IMR-90 (cell line): ENCODE results near the gene NCOA3. TPM values are rescaled to one million over a fixed set of nuclear protein-coding genes. Genes with fewer than 3 reads are reported as not detected.

ENCODE experiments used
- ATAC-seq: fragments of 200-7000 bp; cut with Tn5 transposase; 2 replicates; pipeline ENCODE4 v1.9.1; 2020; ENCODE audit warnings: low read depth, mild to moderate bottlenecking, moderate library complexity
- BruUV-seq: library from RNA; stranded (reverse); fragments of 400-500 nt; replicated peaks from 2 replicates; lab custom pipeline; 2021; lab: Mats Ljungman, UMichigan
- CTCF ChIA-PET: fragments of 300-600 bp; formaldehyde crosslinking; extraction: SDS; loops from one replicate; lab custom pipeline; 2021; ENCODE audit warnings: antibody characterized with exemption; lab: Yijun Ruan, JAX
- POLR2A ChIA-PET: fragments of 300-600 bp; sonication (Branson Sonifier 250); formaldehyde crosslinking; loops from one replicate; lab custom pipeline; 2022; ENCODE audit warnings: antibody characterized with exemption; ENCODE audit not compliant: unreplicated experiment; lab: Charles Lee
- DNase-seq: peaks from one replicate; pipeline ENCODE4 v3.0.0; 2013
- H2AFZ ChIP-seq: replicated peaks from 2 replicates; pipeline ENCODE3; 2013; ENCODE audit warnings: low read length, mild to moderate bottlenecking; ENCODE audit not compliant: poor library complexity
- H2AK5ac ChIP-seq: 2 replicates; pipeline ENCODE4 v1.6.1; 2013; ENCODE audit warnings: low read depth, low read length, inconsistent platforms
- H2AK9ac ChIP-seq: replicated peaks from 2 replicates; pipeline ENCODE3; 2013; ENCODE audit warnings: mild to moderate bottlenecking, low read depth, low read length, moderate library complexity; ENCODE audit not compliant: poor library complexity
- H2BK120ac ChIP-seq: 2 replicates; pipeline ENCODE4 v1.6.1; 2013; ENCODE audit warnings: low read depth, low read length, inconsistent platforms
- H2BK15ac ChIP-seq: 3 replicates; pipeline ENCODE4 v1.6.1; 2013; ENCODE audit warnings: low read depth, low read length, inconsistent platforms
- H2BK20ac ChIP-seq: 2 replicates; pipeline ENCODE4 v1.6.1; 2013; ENCODE audit warnings: low read depth, mild to moderate bottlenecking, inconsistent platforms, low read length, moderate library complexity
- H2BK5ac ChIP-seq: 2 replicates; pipeline ENCODE4 v1.6.1; 2013; ENCODE audit warnings: mild to moderate bottlenecking, low read depth, low read length, inconsistent platforms; ENCODE audit not compliant: poor library complexity, severe bottlenecking
- H3K14ac ChIP-seq: replicated peaks from 2 replicates; pipeline ENCODE4 v1.6.1; 2013; ENCODE audit warnings: low read depth, low read length, inconsistent platforms
- H3K18ac ChIP-seq: 2 replicates; pipeline ENCODE4 v1.6.1; 2013; ENCODE audit warnings: low read depth, low read length, control low read depth
- H3K23ac ChIP-seq: 2 replicates; pipeline ENCODE4 v1.6.1; 2013; ENCODE audit warnings: low read depth, low read length, inconsistent platforms
- H3K27ac ChIP-seq: 2 replicates; pipeline ENCODE4 v1.5.1; 2013; ENCODE audit warnings: mild to moderate bottlenecking, control low read depth, low read length; ENCODE audit not compliant: insufficient read depth
- H3K27me3 ChIP-seq: 2 replicates; pipeline ENCODE4 v1.6.1; 2013; ENCODE audit warnings: low read length; ENCODE audit not compliant: control insufficient read depth, insufficient read depth
- H3K36me3 ChIP-seq: 2 replicates; pipeline ENCODE4 v1.6.1; 2013; ENCODE audit warnings: low read length, mixed read lengths; ENCODE audit not compliant: control insufficient read depth, insufficient read depth
- H3K4ac ChIP-seq: 2 replicates; pipeline ENCODE4 v1.6.1; 2013; ENCODE audit warnings: low read depth, low read length, inconsistent platforms
- H3K4me1 ChIP-seq: 2 replicates; pipeline ENCODE4 v1.6.1; 2013; ENCODE audit warnings: low read length, mixed read lengths; ENCODE audit not compliant: control insufficient read depth, insufficient read depth
- H3K4me2 ChIP-seq: 2 replicates; pipeline ENCODE4 v1.6.1; 2013; ENCODE audit warnings: low read depth, mild to moderate bottlenecking, control low read depth, low read length, moderate library complexity
- H3K4me3 ChIP-seq: 2 replicates; pipeline ENCODE4 v1.5.1; 2013; ENCODE audit warnings: low read depth, mild to moderate bottlenecking, control low read depth, low read length, moderate library complexity; ENCODE audit not compliant: insufficient read depth
- H3K56ac ChIP-seq: 2 replicates; pipeline ENCODE4 v1.6.1; 2013; ENCODE audit warnings: low read length, inconsistent platforms; ENCODE audit not compliant: insufficient read depth; ENCODE audit errors: extremely low read depth
- H3K79me1 ChIP-seq, 2 experiments: 2 replicates each; pipeline ENCODE4 v1.6.1; 2013; ENCODE audit warnings: low read length in 2 of 2, inconsistent platforms in 1 of 2, low read depth in 1 of 2
- H3K9ac ChIP-seq: 2 replicates; pipeline ENCODE4 v1.6.1; 2013; ENCODE audit warnings: low read depth, low read length, control low read depth
- H3K9me1 ChIP-seq: 2 replicates; pipeline ENCODE4 v1.6.1; 2013; ENCODE audit warnings: low read length, inconsistent platforms; ENCODE audit not compliant: insufficient read depth
- H3K9me3 ChIP-seq: 2 replicates; pipeline ENCODE4 v1.6.1; 2013; ENCODE audit warnings: low read length; ENCODE audit not compliant: control insufficient read depth, insufficient read depth
- H4K20me1 ChIP-seq: 2 replicates; pipeline ENCODE4 v1.6.1; 2013; ENCODE audit warnings: low read length, inconsistent platforms; ENCODE audit not compliant: insufficient read depth
- H4K5ac ChIP-seq: 2 replicates; pipeline ENCODE4 v1.6.1; 2013; ENCODE audit warnings: mild to moderate bottlenecking, low read depth, low read length, control low read depth
- H4K8ac ChIP-seq, 2 experiments: 2 replicates each; pipeline ENCODE4 v1.6.1; 2013; ENCODE audit warnings: low read depth in 2 of 2, low read length in 2 of 2, control low read depth in 1 of 2, inconsistent platforms in 1 of 2
- H4K91ac ChIP-seq: 2 replicates; pipeline ENCODE4 v1.6.1; 2013; ENCODE audit warnings: low read depth, low read length, inconsistent platforms; ENCODE audit not compliant: insufficient read depth
- BHLHE40 ChIP-seq: fragments of 150-350 bp; IDR thresholded peaks from 2 replicates; pipeline ENCODE4 v1.6.1; 2016; ENCODE audit warnings: mild to moderate bottlenecking, low read depth, low read length
- RCOR1 ChIP-seq: IDR thresholded peaks from 2 replicates; pipeline ENCODE4 v1.6.1; 2012; ENCODE audit warnings: mild to moderate bottlenecking, low read length, improper control_type of control experiment; ENCODE audit not compliant: insufficient replicate concordance
- WGBS, 2 experiments: methylation state at CpG; one replicate each; pipeline versions ENCODE4 v1.1.5 to v1.1.7; 2013; ENCODE audit warnings: missing lambda C conversion rate in 2 of 2; ENCODE audit not compliant: insufficient read length in 1 of 2; ENCODE audit errors: extremely low coverage in 2 of 2; 5-methylcytosine and 5-hydroxymethylcytosine counted together
- dilution Hi-C: fragments of 300-500 bp; cut with HindIII; formaldehyde crosslinking; loops from one replicate; pipeline ENCODE4 v1.14.3; 2018; ENCODE audit warnings: low sequenced_read_pairs; ENCODE audit not compliant: unreplicated experiment
- in situ Hi-C: fragments of 300-500 bp; cut with MboI; formaldehyde crosslinking; loops from 3 replicates; pipeline ENCODE4 v1.14.3; 2019; ENCODE audit warnings: low sequenced_read_pairs, inconsistent platforms, mixed read lengths
- intact Hi-C: fragments of 100-400 bp; cut with micrococcal nuclease; formaldehyde crosslinking; loops from 2 replicates; pipeline ENCODE4 v1.10.0; 2022
- polyA plus RNA-seq, 3 experiments: library from polyadenylated mRNA; depleted of rRNA; stranded (reverse); fragments of >200 nt; gene quantifications; 2 replicates each; pipeline ENCODE4 v1.2.3, GENCODE V29; 2012; ENCODE audit warnings: low replicate concordance in 1 of 3
- total RNA-seq: library from RNA; depleted of rRNA; stranded (reverse); fragments of >200 nt; gene quantifications from 2 replicates; pipeline ENCODE4 v1.2.3, GENCODE V29; 2012

Gene NCOA3
- total and polyA plus RNA-seq, 2 of the 4 experiments (the other 2 are of a cell fraction), result 8.8 to 29.0 TPM

DNA sequence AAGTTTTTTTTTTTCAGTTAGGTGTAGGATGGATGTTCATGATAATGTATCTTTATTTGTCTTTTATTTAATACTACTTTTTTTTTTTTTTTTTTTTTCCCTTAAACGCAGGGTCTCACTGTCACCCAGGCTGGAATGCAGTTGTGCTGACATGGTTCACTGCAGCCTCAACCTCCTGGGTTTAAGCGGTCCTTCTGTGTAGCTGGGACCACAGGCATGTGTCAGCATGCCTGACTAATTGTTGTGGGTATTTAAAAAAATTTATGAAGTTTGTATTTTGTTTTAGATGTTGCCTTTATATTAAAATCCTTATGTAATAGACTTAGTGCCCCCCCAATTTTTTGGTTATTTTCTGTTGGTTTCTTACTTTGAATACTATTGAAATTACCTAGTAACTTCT, 42.6 kb downstream of the NCOA3 start:
- Histone ChIP-seq H2AK9ac (no peak overlapping the region), H2AFZ (no peak overlapping the region), H2AK5ac (no peak overlapping the region), H3K79me1 (peaks cover 34 to 68% of the 10 kb centered on the region in 2 experiments), H3K4me3 (no peak overlapping the region), H3K56ac (no peak overlapping the region), H3K27me3 (no peaks in the 10 kb centered on the region), H3K36me3 (no peaks in the 10 kb centered on the region), H2BK5ac (no peak overlapping the region), H2BK20ac (no peak overlapping the region), H3K23ac (no peak overlapping the region), H3K9me3 (no peaks in the 10 kb centered on the region), H3K4ac (no peak overlapping the region), H3K18ac (no peak overlapping the region), H4K8ac (no peak overlapping the region), H3K14ac (no peak overlapping the region), H2BK15ac (no peak overlapping the region), H3K9ac (no peak overlapping the region), H3K27ac (no peak overlapping the region), H2BK120ac (no peak overlapping the region), H4K91ac (no peak overlapping the region), H4K5ac (no peak overlapping the region), H3K4me2 (no peak overlapping the region), H3K9me1 (peaks cover 23% of the 10 kb centered on the region), H4K20me1 (peaks cover 18% of the 10 kb centered on the region), H3K4me1 (peaks cover 29% of the 10 kb centered on the region)
- TF ChIP-seq BHLHE40, result peak; percentile 26; the same call in 1 of the 2 replicates
- TF ChIP-seq RCOR1, result no peak
- DNase-seq (peak; percentile 64), ATAC-seq (0 out of 2 replicates have a peak, but pooled peaks have one; percentile 23)
- in situ Hi-C loops, result no loop called here
- intact Hi-C loops, result no loop called here
- POLR2A ChIA-PET, result interaction anchor here (0.6 kb wide), 2 partner anchors 29 to 152 kb away, joined by 4 read pairs; no protein-coding TSS in a partner anchor
- no TSS peak for BruUV-seq
- dilution Hi-C loops, result no loop called here
- CTCF ChIA-PET, result no interaction called here
- no CpG with 5 or more reads among the region's 2 CpGs for whole genome bisulfite sequencing, 2 experiments
